H9 (cell line): ENCODE data around the gene RDH5. TPM values are rescaled to one million over a fixed set of nuclear protein-coding genes. Genes with fewer than 3 reads are reported as not detected.

Source experiments
- DNase-seq: peaks from one replicate; pipeline ENCODE4 v3.0.0-alpha.2; 2017
- H2AFZ ChIP-seq: one replicate; pipeline ENCODE4 v1.6.1; 2013; ENCODE audit warnings: mild to moderate bottlenecking, low read length, control low read depth, moderate library complexity
- H2AK5ac ChIP-seq: 2 replicates; pipeline ENCODE4 v1.6.1; 2013; ENCODE audit warnings: low read length, control low read depth, mixed read lengths; ENCODE audit not compliant: insufficient read length
- H2BK120ac ChIP-seq: one replicate; pipeline ENCODE4 v1.6.1; 2013; ENCODE audit warnings: low read depth, mild to moderate bottlenecking, low read length, control low read depth, inconsistent platforms; ENCODE audit not compliant: poor library complexity, severe bottlenecking
- H2BK12ac ChIP-seq: 2 replicates; pipeline ENCODE4 v1.6.1; 2013; ENCODE audit warnings: low read length, control low read depth, mixed read lengths, low read depth; ENCODE audit not compliant: insufficient read length
- H2BK15ac ChIP-seq: 2 replicates; pipeline ENCODE4 v1.6.1; 2013; ENCODE audit warnings: low read depth, low read length, control low read depth
- H2BK20ac ChIP-seq: one replicate; pipeline ENCODE4 v1.6.1; 2013; ENCODE audit warnings: low read depth, mild to moderate bottlenecking, low read length, control low read depth, inconsistent platforms; ENCODE audit not compliant: poor library complexity, severe bottlenecking
- H2BK5ac ChIP-seq: 2 replicates; pipeline ENCODE4 v1.6.1; 2013; ENCODE audit warnings: low read length, control low read depth, mixed read lengths; ENCODE audit not compliant: insufficient read length
- H3K14ac ChIP-seq: 2 replicates; pipeline ENCODE4 v1.6.1; 2013; ENCODE audit warnings: low read length, control low read depth; ENCODE audit not compliant: insufficient read depth
- H3K18ac ChIP-seq: 2 replicates; pipeline ENCODE4 v1.6.1; 2013; ENCODE audit warnings: low read depth, mild to moderate bottlenecking, mixed read lengths, low read length, control low read depth; ENCODE audit not compliant: insufficient read length
- H3K23ac ChIP-seq: 2 replicates; pipeline ENCODE4 v1.6.1; 2013; ENCODE audit warnings: low read length, control low read depth, mixed read lengths, low read depth; ENCODE audit not compliant: insufficient read length
- H3K23me2 ChIP-seq: 2 replicates; pipeline ENCODE4 v1.6.1; 2013; ENCODE audit warnings: low read depth, mild to moderate bottlenecking, mixed read lengths, low read length, control low read depth; ENCODE audit not compliant: insufficient read length, poor library complexity, severe bottlenecking
- H3K27ac ChIP-seq: 2 replicates; pipeline ENCODE4 v1.5.1; 2013; ENCODE audit warnings: low read length, control low read depth, mixed read lengths, low read depth; ENCODE audit not compliant: insufficient read length
- H3K27me3 ChIP-seq: 2 replicates; pipeline ENCODE4 v1.6.1; 2013; ENCODE audit warnings: low read length, control low read depth, inconsistent platforms; ENCODE audit not compliant: insufficient read depth
- H3K4ac ChIP-seq: 2 replicates; pipeline ENCODE4 v1.6.1; 2013; ENCODE audit warnings: low read depth, mild to moderate bottlenecking, control low read depth, inconsistent platforms, low read length, moderate library complexity
- H3K4me1 ChIP-seq: 2 replicates; pipeline ENCODE4 v1.6.1; 2013; ENCODE audit warnings: low read length, control low read depth, inconsistent platforms; ENCODE audit not compliant: insufficient read depth
- H3K4me2 ChIP-seq: 2 replicates; pipeline ENCODE4 v1.6.1; 2013; ENCODE audit warnings: low read length, control low read depth, mixed read lengths; ENCODE audit not compliant: insufficient read length, insufficient read depth
- H3K56ac ChIP-seq: 2 replicates; pipeline ENCODE4 v1.6.1; 2013; ENCODE audit warnings: low read depth, mild to moderate bottlenecking, mixed read lengths, low read length, control low read depth; ENCODE audit not compliant: insufficient read length
- H3K79me1 ChIP-seq: 2 replicates; pipeline ENCODE4 v1.6.1; 2013; ENCODE audit warnings: low read depth, mild to moderate bottlenecking, moderate library complexity, low read length, control low read depth, inconsistent platforms; ENCODE audit not compliant: insufficient read depth, poor library complexity, severe bottlenecking
- H3K79me2 ChIP-seq: 2 replicates; pipeline ENCODE4 v1.6.1; 2013; ENCODE audit warnings: low read length, control low read depth, inconsistent platforms; ENCODE audit not compliant: insufficient read depth
- H3K9ac ChIP-seq: 2 replicates; pipeline ENCODE4 v1.6.1; 2013; ENCODE audit warnings: low read length, control low read depth, mixed read lengths; ENCODE audit not compliant: insufficient read length; ENCODE audit errors: extremely low read depth
- H3K9me3 ChIP-seq: one replicate; pipeline ENCODE4 v1.6.1; 2013; ENCODE audit warnings: low read depth, low read length, inconsistent platforms; ENCODE audit not compliant: control insufficient read depth
- H3T11ph ChIP-seq: one replicate; pipeline ENCODE4 v1.6.1; 2013; ENCODE audit warnings: mild to moderate bottlenecking, low read length, control low read depth, inconsistent platforms
- H4K20me1 ChIP-seq: one replicate; pipeline ENCODE4 v1.6.1; 2013; ENCODE audit not compliant: control insufficient read depth, insufficient read length, insufficient read depth
- H4K5ac ChIP-seq: 2 replicates; pipeline ENCODE4 v1.6.1; 2013; ENCODE audit warnings: low read depth, mild to moderate bottlenecking, mixed read lengths, low read length, control low read depth; ENCODE audit not compliant: insufficient read length
- H4K8ac ChIP-seq: replicated peaks from 2 replicates; pipeline ENCODE4 v1.6.1; 2013; ENCODE audit warnings: low read length, control low read depth, mixed read lengths, low read depth; ENCODE audit not compliant: insufficient read length
- H4K91ac ChIP-seq: 2 replicates; pipeline ENCODE4 v1.6.1; 2013; ENCODE audit warnings: low read depth, mild to moderate bottlenecking, moderate library complexity, mixed read lengths, low read length, control low read depth; ENCODE audit not compliant: insufficient read length
- H3K27ac Mint-ChIP-seq, 3 experiments: 2 replicates in 2 of 3; 3 replicates in 1 of 3; pipeline ENCODE4 v1.8.0; 2020 to 2021; ENCODE audit warnings: mixed read lengths in 3 of 3, mild to moderate bottlenecking in 1 of 3, moderate library complexity in 1 of 3
- H3K27me3 Mint-ChIP-seq: 2 replicates; pipeline ENCODE4 v1.8.0; 2021; ENCODE audit warnings: low read depth, mild to moderate bottlenecking, moderate library complexity, mixed read lengths
- H3K36me3 Mint-ChIP-seq, 3 experiments: 2 replicates in 2 of 3; 3 replicates in 1 of 3; pipeline ENCODE4 v1.8.0; 2020 to 2021; ENCODE audit warnings: low read depth in 3 of 3, mixed read lengths in 3 of 3; ENCODE audit not compliant: insufficient read depth in 1 of 3
- H3K4me1 Mint-ChIP-seq, 2 experiments: 2 replicates each; pipeline ENCODE4 v1.8.0; 2020; ENCODE audit warnings: mixed read lengths in 2 of 2
- H3K4me3 Mint-ChIP-seq, 2 experiments: 2 replicates in 1 of 2; 3 replicates in 1 of 2; pipeline ENCODE4 v1.8.0; 2020 to 2021; ENCODE audit warnings: mild to moderate bottlenecking in 2 of 2, mixed read lengths in 2 of 2, moderate library complexity in 1 of 2
- H3K9me3 Mint-ChIP-seq, 2 experiments: 2 replicates in 1 of 2; 3 replicates in 1 of 2; pipeline ENCODE4 v1.8.0; 2020; ENCODE audit warnings: mild to moderate bottlenecking in 2 of 2, mixed read lengths in 2 of 2, moderate library complexity in 1 of 2
- WGBS: extraction: QIAGEN DNeasy Blood & Tissue Kit; methylation state at CpG from one replicate; pipeline ENCODE4 v1.1.7; 2013; ENCODE audit warnings: missing lambda C conversion rate, low lambda C conversion rate, mixed read lengths; ENCODE audit not compliant: insufficient read length; ENCODE audit errors: extremely low coverage; 5-methylcytosine and 5-hydroxymethylcytosine counted together
- total RNA-seq: library from RNA; stranded (reverse); gene quantifications from 2 replicates; pipeline ENCODE4 v1.2.1, GENCODE V29; 2021
- TF ChIP-seq, protein P1 (sequence below): fragments of 200-600 bp; sonication (generic); conservative IDR thresholded peaks from 3 replicates; pipeline ENCODE4 v1.8.0; 2021; ENCODE audit warnings: antibody characterized with exemption, mild to moderate bottlenecking

The RDH5 gene
- total RNA-seq, 1 experiment from 2014 or later = 6.6 TPM

DNA sequence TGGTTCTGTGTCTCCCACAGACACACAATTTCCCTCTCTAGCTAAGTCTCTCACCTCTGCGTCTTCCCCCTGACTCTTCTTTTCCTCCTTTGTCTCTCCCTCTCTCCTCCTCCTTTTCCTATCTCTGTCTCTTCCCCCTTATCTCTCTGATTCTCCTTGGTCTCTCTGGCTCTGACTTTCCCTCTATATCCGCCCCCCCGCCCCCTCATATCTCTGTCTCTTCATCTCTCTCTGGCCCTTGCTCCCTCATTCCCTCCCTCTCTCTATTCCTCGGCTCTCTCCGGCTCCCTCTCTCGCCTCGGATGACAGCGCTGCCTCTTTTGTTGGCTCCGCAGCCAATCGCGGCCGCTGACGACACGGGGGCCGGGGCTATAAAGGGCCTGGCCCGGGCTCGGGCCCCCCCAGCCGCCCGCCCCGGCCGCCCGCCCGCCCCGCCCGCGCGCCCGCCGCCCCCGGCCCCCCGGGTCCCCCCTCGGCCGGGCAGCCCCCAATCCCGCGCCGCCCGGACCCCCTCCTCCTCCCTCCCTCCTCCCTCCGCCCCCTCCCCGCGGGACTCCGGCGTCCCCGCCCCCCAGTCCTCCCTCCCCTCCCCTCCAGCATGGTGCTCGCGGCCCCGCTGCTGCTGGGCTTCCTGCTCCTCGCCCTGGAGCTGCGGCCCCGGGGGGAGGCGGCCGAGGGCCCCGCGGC, 22.7 kb downstream of the RDH5 start, which contains the start of gene GDF11:
GDF11 (plus strand) TSS at position 404 of the 687 bp plus-strand sequence; CDS start at position 599, 195 bp downstream.
- TF ChIP-seq, protein P1, sequence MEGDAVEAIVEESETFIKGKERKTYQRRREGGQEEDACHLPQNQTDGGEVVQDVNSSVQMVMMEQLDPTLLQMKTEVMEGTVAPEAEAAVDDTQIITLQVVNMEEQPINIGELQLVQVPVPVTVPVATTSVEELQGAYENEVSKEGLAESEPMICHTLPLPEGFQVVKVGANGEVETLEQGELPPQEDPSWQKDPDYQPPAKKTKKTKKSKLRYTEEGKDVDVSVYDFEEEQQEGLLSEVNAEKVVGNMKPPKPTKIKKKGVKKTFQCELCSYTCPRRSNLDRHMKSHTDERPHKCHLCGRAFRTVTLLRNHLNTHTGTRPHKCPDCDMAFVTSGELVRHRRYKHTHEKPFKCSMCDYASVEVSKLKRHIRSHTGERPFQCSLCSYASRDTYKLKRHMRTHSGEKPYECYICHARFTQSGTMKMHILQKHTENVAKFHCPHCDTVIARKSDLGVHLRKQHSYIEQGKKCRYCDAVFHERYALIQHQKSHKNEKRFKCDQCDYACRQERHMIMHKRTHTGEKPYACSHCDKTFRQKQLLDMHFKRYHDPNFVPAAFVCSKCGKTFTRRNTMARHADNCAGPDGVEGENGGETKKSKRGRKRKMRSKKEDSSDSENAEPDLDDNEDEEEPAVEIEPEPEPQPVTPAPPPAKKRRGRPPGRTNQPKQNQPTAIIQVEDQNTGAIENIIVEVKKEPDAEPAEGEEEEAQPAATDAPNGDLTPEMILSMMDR = no peak
- H3K9ac ChIP-seq = peak within 1 kb of the TSS; percentile 31
- peaks cover 8% of the 10 kb centered on the region for H3K27me3 Mint-ChIP-seq
- no peaks in the 10 kb centered on the region for H3K27me3 ChIP-seq
- no peak within 1 kb of the TSS for H3K56ac ChIP-seq
- no CpG with 5 or more reads among the region's 53 CpGs for WGBS
- H2BK12ac ChIP-seq = no peak within 1 kb of the TSS
- H4K8ac ChIP-seq = no peak within 1 kb of the TSS
- H4K91ac ChIP-seq = no peak within 1 kb of the TSS
- no peak within 1 kb of the TSS for H2AK5ac ChIP-seq
- H3K79me1 ChIP-seq = peaks cover 2% of the 10 kb centered on the region
- peaks cover 5 to 11% (median 9%) of the 10 kb centered on the region in 3 experiments; a peak in 5 of 7 replicates for H3K36me3 Mint-ChIP-seq
- no peaks in the 10 kb centered on the region for H4K20me1 ChIP-seq
- DNase-seq = peak; percentile 88
- H3K9me3 Mint-ChIP-seq = no peaks in the 10 kb centered on the region
- H3K27ac ChIP-seq = no peak within 1 kb of the TSS
- peak within 1 kb of the TSS; percentile 83 for H3K4me2 ChIP-seq
- H4K5ac ChIP-seq = no peak within 1 kb of the TSS
- no peak within 1 kb of the TSS for H2BK15ac ChIP-seq
- H3K4me1 Mint-ChIP-seq = peaks cover 46 to 48% of the 10 kb centered on the region in 2 experiments
- H3K23ac ChIP-seq = no peak within 1 kb of the TSS
- H2BK5ac ChIP-seq = no peak within 1 kb of the TSS
- peak within 1 kb of the TSS; percentile 49; the same call in 1 of the 2 replicates for H3K14ac ChIP-seq
- peaks cover 6% of the 10 kb centered on the region; the same call in 1 of the 2 replicates for H3K79me2 ChIP-seq
- H3K4me3 Mint-ChIP-seq = peak within 1 kb of the TSS; percentile 96 to 97
- peak within 1 kb of the TSS; percentile 56 for H3K18ac ChIP-seq
- H3T11ph ChIP-seq = no peak within 1 kb of the TSS
- H3K23me2 ChIP-seq = peaks cover 36% of the 10 kb centered on the region
- H2BK120ac ChIP-seq = no peak within 1 kb of the TSS
- no peak within 1 kb of the TSS for H2AFZ ChIP-seq
- H3K4ac ChIP-seq = no peak within 1 kb of the TSS
- no peaks in the 10 kb centered on the region for H3K9me3 ChIP-seq
- peak within 1 kb of the TSS; percentile 89 to 95 (median 94) for H3K27ac Mint-ChIP-seq
- H2BK20ac ChIP-seq = no peak within 1 kb of the TSS
- H3K4me1 ChIP-seq = peaks cover 11% of the 10 kb centered on the region
